Upper lobe of left lung (tissue), 4 donors: Measurements from ENCODE around the gene CTSH.

Experiments used
- EP300 ChIP-seq, 4 donors: sonication (generic); formaldehyde crosslinking; IDR thresholded peaks; one replicate each; pipeline ENCODE4 v1.5.1; 2017; ENCODE audit warnings: antibody characterized with exemption in 4 of 4, control low read depth in 2 of 4
- POLR2A ChIP-seq, 4 donors: fragments of 450-650 bp; IDR thresholded peaks; one replicate each; pipeline ENCODE4 v1.5.1; 2016 to 2017; ENCODE audit warnings: antibody characterized with exemption in 4 of 4, mild to moderate bottlenecking in 2 of 4
- POLR2AphosphoS5 ChIP-seq, 2 donors: sonication (generic); formaldehyde crosslinking; IDR thresholded peaks; one replicate each; pipeline ENCODE4 v1.5.1; 2017; ENCODE audit warnings: antibody characterized with exemption in 2 of 2
- TF ChIP-seq, protein P1 (sequence below), 6 experiments: fragments of 450-650 bp in 4 of 6; fragments of 200-600 bp in 2 of 6; sonication (generic) in 2 of 6; IDR thresholded peaks; one replicate each; pipeline ENCODE4 v1.5.1; 2016 to 2019; ENCODE audit warnings: antibody characterized with exemption in 6 of 6

DNA sequence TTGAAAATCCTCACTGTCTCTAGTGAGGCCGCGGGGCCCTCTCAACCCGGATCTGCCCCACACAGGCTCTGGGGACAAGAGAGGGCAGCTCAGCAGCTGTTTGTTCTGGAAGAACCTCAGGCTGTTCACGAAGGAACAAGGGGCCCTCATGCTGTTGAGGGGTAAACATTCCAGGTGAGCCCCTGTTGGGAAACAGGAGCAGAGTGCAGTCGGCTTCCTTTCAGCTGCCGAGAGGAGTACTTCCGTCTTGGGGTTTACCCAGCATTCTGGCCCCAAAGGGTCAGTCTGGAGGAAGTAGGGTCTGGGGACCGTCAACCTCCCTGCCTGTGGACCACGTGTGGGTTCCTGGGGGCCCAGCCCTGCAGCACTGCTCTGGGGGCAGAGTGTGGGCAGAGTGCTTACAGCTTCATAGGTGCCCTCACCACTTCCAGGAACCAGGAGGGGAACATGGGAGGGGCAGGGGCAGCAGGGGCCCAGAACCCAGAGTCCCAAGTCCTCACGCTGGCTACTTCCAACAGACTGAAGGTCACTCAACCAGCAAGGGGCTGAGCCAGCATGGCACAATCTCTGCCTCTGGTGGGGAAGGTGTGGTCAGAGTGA, 49.2 kb upstream of the CTSH start:
- TF ChIP-seq POLR2A (IDR thresholded peaks at IDR 0.05) (no peak), EP300 (IDR thresholded peaks at IDR 0.05) (peak in 3 of 4 donors; percentile 34 to 84 (median 68)), POLR2AphosphoS5 (IDR thresholded peaks at IDR 0.05) (no peak)
- TF ChIP-seq, protein P1, sequence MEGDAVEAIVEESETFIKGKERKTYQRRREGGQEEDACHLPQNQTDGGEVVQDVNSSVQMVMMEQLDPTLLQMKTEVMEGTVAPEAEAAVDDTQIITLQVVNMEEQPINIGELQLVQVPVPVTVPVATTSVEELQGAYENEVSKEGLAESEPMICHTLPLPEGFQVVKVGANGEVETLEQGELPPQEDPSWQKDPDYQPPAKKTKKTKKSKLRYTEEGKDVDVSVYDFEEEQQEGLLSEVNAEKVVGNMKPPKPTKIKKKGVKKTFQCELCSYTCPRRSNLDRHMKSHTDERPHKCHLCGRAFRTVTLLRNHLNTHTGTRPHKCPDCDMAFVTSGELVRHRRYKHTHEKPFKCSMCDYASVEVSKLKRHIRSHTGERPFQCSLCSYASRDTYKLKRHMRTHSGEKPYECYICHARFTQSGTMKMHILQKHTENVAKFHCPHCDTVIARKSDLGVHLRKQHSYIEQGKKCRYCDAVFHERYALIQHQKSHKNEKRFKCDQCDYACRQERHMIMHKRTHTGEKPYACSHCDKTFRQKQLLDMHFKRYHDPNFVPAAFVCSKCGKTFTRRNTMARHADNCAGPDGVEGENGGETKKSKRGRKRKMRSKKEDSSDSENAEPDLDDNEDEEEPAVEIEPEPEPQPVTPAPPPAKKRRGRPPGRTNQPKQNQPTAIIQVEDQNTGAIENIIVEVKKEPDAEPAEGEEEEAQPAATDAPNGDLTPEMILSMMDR (IDR thresholded peaks at IDR 0.05): no peak
